Mesenchymal stem cell (in vitro differentiated cells and primary cell): Measurements from ENCODE around the gene STK10.

Source experiments
- DNase-seq: peaks from one replicate; pipeline ENCODE4 v3.0.0-alpha.2; 2013
- H2AFZ ChIP-seq: one replicate; pipeline ENCODE4 v1.6.1; 2013; ENCODE audit warnings: low read depth, mild to moderate bottlenecking, control low read depth, inconsistent platforms, low read length, moderate library complexity
- H2AK5ac ChIP-seq: 2 replicates; pipeline ENCODE4 v1.6.1; 2013; ENCODE audit warnings: low read length, moderate library complexity, mild to moderate bottlenecking, inconsistent platforms; ENCODE audit not compliant: severe bottlenecking
- H2BK120ac ChIP-seq: one replicate; pipeline ENCODE4 v1.6.1; 2013; ENCODE audit warnings: low read depth, mild to moderate bottlenecking, inconsistent platforms, low read length, moderate library complexity
- H2BK12ac ChIP-seq, 2 experiments: one replicate each; pipeline ENCODE4 v1.6.1; 2013; ENCODE audit warnings: inconsistent platforms in 2 of 2, low read length in 2 of 2, mild to moderate bottlenecking in 2 of 2, moderate library complexity in 2 of 2, control low read depth in 1 of 2
- H2BK15ac ChIP-seq: one replicate; pipeline ENCODE4 v1.6.1; 2013; ENCODE audit warnings: mild to moderate bottlenecking, low read depth, inconsistent platforms; ENCODE audit not compliant: poor library complexity, severe bottlenecking
- H2BK5ac ChIP-seq: 2 replicates; pipeline ENCODE4 v1.6.1; 2013; ENCODE audit warnings: low read depth, mild to moderate bottlenecking, low read length, control low read depth, inconsistent platforms; ENCODE audit not compliant: poor library complexity, severe bottlenecking
- H3K14ac ChIP-seq, 2 experiments: one replicate each; pipeline ENCODE4 v1.6.1; 2013; ENCODE audit warnings: inconsistent platforms in 2 of 2, low read length in 2 of 2, control low read depth in 1 of 2, mild to moderate bottlenecking in 1 of 2, moderate library complexity in 1 of 2
- H3K18ac ChIP-seq, 2 experiments: one replicate each; pipeline ENCODE4 v1.6.1; 2013; ENCODE audit warnings: inconsistent platforms in 2 of 2, low read length in 2 of 2, control low read depth in 1 of 2, low read depth in 1 of 2, mild to moderate bottlenecking in 1 of 2
- H3K23ac ChIP-seq, 2 experiments: one replicate each; pipeline ENCODE4 v1.6.1; 2013; ENCODE audit warnings: inconsistent platforms in 2 of 2, low read length in 2 of 2, mild to moderate bottlenecking in 2 of 2, moderate library complexity in 2 of 2, control low read depth in 1 of 2
- H3K27ac ChIP-seq: 2 replicates; pipeline ENCODE4 v1.5.1; 2013; ENCODE audit warnings: mild to moderate bottlenecking, moderate library complexity, low read length, control low read depth, inconsistent platforms; ENCODE audit not compliant: poor library complexity, severe bottlenecking
- H3K27me3 ChIP-seq, 2 experiments: 2 replicates each; pipeline versions ENCODE4 v1.6.1 to v1.7.0; 2013; ENCODE audit warnings: low read length in 2 of 2, mild to moderate bottlenecking in 2 of 2, moderate library complexity in 2 of 2, control low read depth in 1 of 2, inconsistent platforms in 1 of 2; ENCODE audit not compliant: control insufficient read depth in 1 of 2, insufficient read depth in 1 of 2
- H3K36me3 ChIP-seq, 2 experiments: 2 replicates each; pipeline versions ENCODE4 v1.6.1 to v1.7.0; 2013; ENCODE audit warnings: low read length in 2 of 2, control low read depth in 1 of 2, inconsistent platforms in 1 of 2, low read depth in 1 of 2, mild to moderate bottlenecking in 1 of 2; ENCODE audit not compliant: insufficient read depth in 2 of 2, control insufficient read depth in 1 of 2
- H3K4ac ChIP-seq, 2 experiments: one replicate each; pipeline ENCODE4 v1.6.1; 2013; ENCODE audit warnings: inconsistent platforms in 2 of 2, low read length in 2 of 2, mild to moderate bottlenecking in 2 of 2, moderate library complexity in 2 of 2, control low read depth in 1 of 2, low read depth in 1 of 2
- H3K4me1 ChIP-seq: 2 replicates; pipeline ENCODE4 v1.6.1; 2013; ENCODE audit warnings: low read depth, low read length, control low read depth; ENCODE audit not compliant: control insufficient read depth, insufficient read depth
- H3K4me2 ChIP-seq: 2 replicates; pipeline ENCODE4 v1.6.1; 2013; ENCODE audit warnings: low read length, mild to moderate bottlenecking, inconsistent platforms; ENCODE audit not compliant: poor library complexity, severe bottlenecking
- H3K4me3 ChIP-seq, 2 experiments: 2 replicates each; pipeline versions ENCODE4 v1.5.1 to v1.7.0; 2013; ENCODE audit warnings: low read length in 2 of 2, mild to moderate bottlenecking in 2 of 2, control low read depth in 1 of 2, low read depth in 1 of 2; ENCODE audit not compliant: insufficient read depth in 1 of 2
- H3K79me1 ChIP-seq: replicated peaks from 2 replicates; pipeline ENCODE4 v1.6.1; 2013; ENCODE audit warnings: mild to moderate bottlenecking, control low read depth, low read length, inconsistent platforms; ENCODE audit not compliant: poor library complexity, severe bottlenecking
- H3K9ac ChIP-seq: 2 replicates; pipeline ENCODE4 v1.7.0; 2013; ENCODE audit warnings: mild to moderate bottlenecking, low read length, moderate library complexity
- H3K9me3 ChIP-seq: 2 replicates; pipeline ENCODE4 v1.7.0; 2013; ENCODE audit warnings: mild to moderate bottlenecking, low read length; ENCODE audit not compliant: control insufficient read depth
- H4K8ac ChIP-seq: one replicate; pipeline ENCODE4 v1.6.1; 2013; ENCODE audit warnings: inconsistent platforms, mild to moderate bottlenecking, low read length, moderate library complexity
- H4K91ac ChIP-seq: one replicate; pipeline ENCODE4 v1.6.1; 2013; ENCODE audit warnings: mild to moderate bottlenecking, low read length, inconsistent platforms
- WGBS: methylation state at CpG from one replicate; pipeline ENCODE4 v1.1.7; 2013; ENCODE audit warnings: mixed read lengths; 5-methylcytosine and 5-hydroxymethylcytosine counted together

STK10 gene

DNA sequence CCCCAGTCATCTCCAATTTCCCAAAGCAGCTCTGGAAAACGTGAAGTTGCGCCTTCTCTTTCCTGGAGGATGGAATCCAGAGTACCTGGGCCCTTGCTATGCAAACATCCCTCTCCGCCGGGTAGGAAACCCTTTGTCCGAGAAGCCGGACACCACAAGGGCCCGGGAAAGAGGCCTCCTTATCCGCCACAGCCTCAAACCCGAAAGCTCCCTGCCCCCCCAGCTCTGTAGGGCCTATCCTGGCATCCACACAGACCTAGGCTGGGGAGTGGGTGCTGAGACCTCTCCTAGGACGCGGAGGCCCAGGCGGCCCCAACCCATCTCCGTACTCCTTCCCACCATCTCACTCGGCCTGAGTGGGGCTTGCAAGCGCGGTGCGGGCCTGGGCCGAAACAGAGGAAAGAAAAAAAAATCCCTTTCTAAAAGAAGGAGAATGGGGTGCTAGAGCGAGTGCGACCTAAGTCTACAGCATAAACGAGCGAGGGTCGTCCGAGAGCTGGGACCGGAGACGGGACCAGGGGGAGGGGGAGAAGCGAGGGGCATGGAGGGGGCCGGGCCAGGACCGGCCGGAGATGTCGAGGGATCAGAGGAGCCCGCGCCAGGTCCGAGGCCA, 182.2 kb downstream of the STK10 start:
- H2BK120ac ChIP-seq = peak overlapping the region; percentile 35
- under 1% methylated on average over 22 of the region's 34 CpGs for WGBS
- peaks cover 6% of the 10 kb centered on the region for H3K79me1 ChIP-seq
- H3K36me3 ChIP-seq = peaks cover 0 to 3% of the 10 kb centered on the region in 2 experiments
- peak overlapping the region; percentile 89 to 98 for H3K18ac ChIP-seq
- no peak overlapping the region for H3K23ac ChIP-seq
- H2AK5ac ChIP-seq = peak overlapping the region; percentile 22
- peak overlapping the region; percentile 92 for H3K4me2 ChIP-seq
- H3K4me1 ChIP-seq = peaks cover 5% of the 10 kb centered on the region
- H2BK5ac ChIP-seq = peak overlapping the region; percentile 74
- no peak overlapping the region for H3K14ac ChIP-seq
- peak overlapping the region; percentile 21 for H2AFZ ChIP-seq
- peak; percentile 50 for DNase-seq
- H3K27ac ChIP-seq = peak overlapping the region; percentile 42
- H2BK12ac ChIP-seq = no peak overlapping the region
- no peak overlapping the region for H4K91ac ChIP-seq
- H3K9ac ChIP-seq = peak overlapping the region; percentile 90
- peak overlapping the region; percentile 86 to 93 for H3K4me3 ChIP-seq
- no peaks in the 10 kb centered on the region for H3K9me3 ChIP-seq
- H2BK15ac ChIP-seq = no peak overlapping the region
- H4K8ac ChIP-seq = no peak overlapping the region
- no peaks in the 10 kb centered on the region for H3K27me3 ChIP-seq
- peak overlapping the region; percentile 41 to 75 for H3K4ac ChIP-seq

DNA sequence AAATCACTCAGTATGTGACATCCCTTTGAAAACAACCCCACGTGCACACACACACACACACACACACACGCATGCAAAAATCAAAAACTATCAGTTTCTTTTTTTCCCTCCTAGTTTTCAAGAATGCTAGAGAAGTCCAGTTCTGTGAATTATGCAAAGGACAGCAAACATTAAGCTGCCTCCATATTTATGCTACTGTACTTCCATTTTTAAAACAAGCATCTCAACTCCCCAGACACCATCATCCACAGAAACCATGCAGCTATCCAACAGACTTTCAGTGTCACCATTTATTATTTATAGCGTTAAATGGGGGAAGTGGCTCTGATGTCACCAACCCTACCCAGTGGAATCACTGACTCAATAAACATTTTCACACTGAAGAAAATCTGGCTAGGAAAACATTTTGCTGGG, 183.2 kb downstream of the STK10 start:
- Histone ChIP-seq H3K4me2 (peak overlapping the region; percentile 92), H3K4ac (no peak overlapping the region), H2BK12ac (no peak overlapping the region), H3K18ac (no peak overlapping the region), H2BK120ac (no peak overlapping the region), H3K14ac (no peak overlapping the region), H3K36me3 (peaks cover 0 to 3% of the 10 kb centered on the region in 2 experiments), H3K4me3 (peak overlapping the region in 1 of 2 experiments; percentile 93), H4K91ac (no peak overlapping the region), H2AFZ (no peak overlapping the region), H3K79me1 (peaks cover 6% of the 10 kb centered on the region), H3K27ac (no peak overlapping the region), H3K9me3 (no peaks in the 10 kb centered on the region), H3K9ac (peak overlapping the region; percentile 90), H4K8ac (no peak overlapping the region), H3K27me3 (no peaks in the 10 kb centered on the region), H3K4me1 (peaks cover 5% of the 10 kb centered on the region), H3K23ac (no peak overlapping the region), H2AK5ac (no peak overlapping the region), H2BK5ac (no peak overlapping the region), H2BK15ac (no peak overlapping the region)
- peak; percentile 73 for DNase-seq
- WGBS = 56% methylated on average over 2 of the region's 3 CpGs

DNA sequence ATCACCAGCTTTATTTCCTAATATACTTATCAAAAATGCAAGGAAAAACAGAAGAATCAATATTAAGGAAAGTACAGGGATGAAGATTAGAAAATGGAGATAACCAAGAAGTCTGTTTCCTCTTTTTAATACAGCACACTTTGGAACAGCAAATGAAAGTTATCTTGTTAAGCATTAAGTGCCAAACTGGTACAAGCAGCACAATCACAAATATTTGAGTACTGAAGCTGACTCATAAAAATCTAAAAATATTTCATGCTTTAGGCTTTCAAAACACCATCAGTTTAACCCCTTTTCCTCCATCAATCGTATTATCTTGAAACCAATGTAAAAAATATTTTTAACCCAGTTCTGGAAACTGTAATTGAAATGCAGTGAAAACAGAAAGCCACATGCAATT, 184.3 kb downstream of the STK10 start:
- Histone ChIP-seq H2AK5ac (no peak overlapping the region), H2BK15ac (no peak overlapping the region), H2BK12ac (no peak overlapping the region), H4K8ac (no peak overlapping the region), H3K27me3 (no peaks in the 10 kb centered on the region), H4K91ac (no peak overlapping the region), H3K4me2 (peak overlapping the region; percentile 55), H3K79me1 (peaks cover 6% of the 10 kb centered on the region), H3K9me3 (no peaks in the 10 kb centered on the region), H3K4ac (no peak overlapping the region), H2BK120ac (no peak overlapping the region), H3K27ac (no peak overlapping the region), H2BK5ac (no peak overlapping the region), H3K14ac (no peak overlapping the region), H3K36me3 (peaks cover 0 to 3% of the 10 kb centered on the region in 2 experiments), H3K4me3 (peak overlapping the region in 1 of 2 experiments; percentile 93), H3K23ac (no peak overlapping the region), H3K9ac (peak overlapping the region; percentile 90), H3K18ac (no peak overlapping the region), H3K4me1 (peaks cover 3% of the 10 kb centered on the region), H2AFZ (no peak overlapping the region)
- 100% methylated on average over 1 of the region's 1 CpG for WGBS
- DNase-seq = no peak

DNA sequence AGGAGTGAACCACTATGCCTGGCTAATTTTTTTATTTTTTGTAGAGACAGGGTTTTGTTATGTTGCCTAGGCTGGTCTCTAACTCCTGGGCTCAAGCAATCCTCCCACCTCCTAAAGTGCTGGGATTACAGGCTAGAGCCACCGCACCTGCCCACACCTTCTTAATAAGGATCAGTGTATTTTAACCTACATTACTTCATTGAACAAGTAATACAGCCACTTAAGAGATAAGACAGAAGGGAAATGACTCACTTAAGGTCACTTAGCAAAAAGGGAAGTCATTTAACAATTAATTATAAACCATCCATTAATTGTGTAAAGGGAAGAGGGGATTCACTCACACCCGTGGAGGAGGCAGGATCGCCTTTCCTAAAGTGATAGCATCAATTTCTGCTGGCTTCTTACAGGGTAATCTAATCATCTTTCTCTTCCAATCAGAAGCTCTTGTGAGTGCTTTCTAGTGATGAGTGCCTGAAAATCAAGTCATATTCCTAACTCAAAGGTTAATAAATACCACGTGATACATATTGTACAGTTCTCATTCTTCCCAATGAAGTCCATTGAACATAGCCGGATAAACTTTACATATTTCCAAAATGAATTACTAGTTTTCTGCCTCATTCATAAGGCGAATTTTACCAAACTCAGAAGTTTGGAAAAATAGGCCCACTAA, 185.0 kb downstream of the STK10 start:
- H3K14ac ChIP-seq = no peak overlapping the region
- H4K91ac ChIP-seq = no peak overlapping the region
- peak overlapping the region; percentile 55 for H3K4me2 ChIP-seq
- no peaks in the 10 kb centered on the region for H3K27me3 ChIP-seq
- H3K79me1 ChIP-seq = peaks cover 2% of the 10 kb centered on the region
- no peak overlapping the region for H2BK12ac ChIP-seq
- peaks cover 6% of the 10 kb centered on the region for H3K4me1 ChIP-seq
- H3K23ac ChIP-seq = no peak overlapping the region
- peaks cover 0 to 3% of the 10 kb centered on the region in 2 experiments for H3K36me3 ChIP-seq
- H3K9me3 ChIP-seq = no peaks in the 10 kb centered on the region
- H2BK5ac ChIP-seq = no peak overlapping the region
- no peak overlapping the region for H3K4me3 ChIP-seq
- H3K4ac ChIP-seq = no peak overlapping the region
- no peak overlapping the region for H4K8ac ChIP-seq
- no peak overlapping the region for H2BK120ac ChIP-seq
- no peak overlapping the region for H2AFZ ChIP-seq
- H3K27ac ChIP-seq = no peak overlapping the region
- 88% methylated on average over 3 of the region's 6 CpGs for WGBS
- no peak overlapping the region for H3K18ac ChIP-seq
- no peak overlapping the region for H2BK15ac ChIP-seq
- no peak overlapping the region for H3K9ac ChIP-seq
- H2AK5ac ChIP-seq = no peak overlapping the region
- DNase-seq = no peak
